ENCODE measurements around the gene AMZ1. TPM values are rescaled to one million over a fixed set of nuclear protein-coding genes. Genes with fewer than 3 reads are reported as not detected.
A peak's percentile ranks its signal among the peaks of the same experiment; 100 is the strongest.

Gene AMZ1
- total RNA-seq, 2 experiments from 2014 or later, result 0.14 TPM

- ChIA-PET POLR2A (no interaction called here), CTCF (interaction anchor here (0.6 kb wide), 1 partner anchor 65 kb away, joined by 3 read pairs; no protein-coding TSS in a partner anchor)
- no peaks in the 10 kb centered on the region for H3K27me3 Mint-ChIP-seq
- H3K4me3 Mint-ChIP-seq, result no peak overlapping the region
- H3K9me3 Mint-ChIP-seq (ENCODE audit: low read depth), result no peaks in the 10 kb centered on the region
- DNase-seq (no peak), ATAC-seq (no peak)
- H3K27ac Mint-ChIP-seq, result no peak overlapping the region
- intact Hi-C loops (cut with DNase I, micrococcal nuclease), result no loop called here
- no peaks in the 10 kb centered on the region for H3K4me1 Mint-ChIP-seq
- no peaks in the 10 kb centered on the region for H3K36me3 Mint-ChIP-seq (ENCODE audit: low read depth)
Measured at GRCh38 chr7:2655870-2656614, 32.0 kb upstream of the AMZ1 start.

GRCh38 chr7:2657208-2657607, 30.8 kb upstream of the AMZ1 start:
- DNase-seq (no peak), ATAC-seq (no peak)
- no peak overlapping the region for H3K4me3 Mint-ChIP-seq
- no peaks in the 10 kb centered on the region for H3K9me3 Mint-ChIP-seq (ENCODE audit: low read depth)
- POLR2A ChIA-PET, result no interaction called here
- no peaks in the 10 kb centered on the region for H3K27me3 Mint-ChIP-seq
- no peaks in the 10 kb centered on the region for H3K36me3 Mint-ChIP-seq (ENCODE audit: low read depth)
- H3K4me1 Mint-ChIP-seq, result no peaks in the 10 kb centered on the region
- intact Hi-C loops (cut with DNase I, micrococcal nuclease), result no loop called here
- H3K27ac Mint-ChIP-seq, result no peak overlapping the region
- CTCF ChIA-PET, result no interaction called here

GRCh38 chr7:2657920-2658671, 29.9 kb upstream of the AMZ1 start:
- H3K27ac Mint-ChIP-seq, result no peak overlapping the region
- no peaks in the 10 kb centered on the region for H3K9me3 Mint-ChIP-seq (ENCODE audit: low read depth)
- no peak overlapping the region for H3K4me3 Mint-ChIP-seq
- no peaks in the 10 kb centered on the region for H3K27me3 Mint-ChIP-seq
- CTCF ChIA-PET, result no interaction called here
- no peaks in the 10 kb centered on the region for H3K36me3 Mint-ChIP-seq (ENCODE audit: low read depth)
- DNase-seq, result no peak
- intact Hi-C loops (cut with DNase I, micrococcal nuclease), result no loop called here
- ATAC-seq, result no peak
- POLR2A ChIA-PET, result no interaction called here
- no peaks in the 10 kb centered on the region for H3K4me1 Mint-ChIP-seq

- Mint-ChIP-seq H3K27me3 (no peaks in the 10 kb centered on the region), H3K4me3 (no peak overlapping the region), H3K4me1 (no peaks in the 10 kb centered on the region), H3K36me3 (ENCODE audit: low read depth) (no peaks in the 10 kb centered on the region), H3K27ac (no peak overlapping the region), H3K9me3 (ENCODE audit: low read depth) (no peaks in the 10 kb centered on the region)
- ChIA-PET POLR2A (no interaction called here), CTCF (interaction anchor here (0.6 to 1.6 kb wide), 2 partner anchors 12 to 52 kb away, joined by 3 to 8 read pairs; no protein-coding TSS in a partner anchor)
- DNase-seq (no peak), ATAC-seq (no peak)
- intact Hi-C loops (cut with DNase I, micrococcal nuclease), result no loop called here
Measured at GRCh38 chr7:2658941-2659340, 29.1 kb upstream of the AMZ1 start.

GRCh38 chr7:2659556-2660358, 28.2 kb upstream of the AMZ1 start:
- no peaks in the 10 kb centered on the region for H3K36me3 Mint-ChIP-seq (ENCODE audit: low read depth)
- H3K9me3 Mint-ChIP-seq (ENCODE audit: low read depth), result no peaks in the 10 kb centered on the region
- ATAC-seq (no peak), DNase-seq (no peak)
- H3K4me3 Mint-ChIP-seq, result no peak overlapping the region
- no peaks in the 10 kb centered on the region for H3K4me1 Mint-ChIP-seq
- H3K27ac Mint-ChIP-seq, result no peak overlapping the region
- POLR2A ChIA-PET, result no interaction called here
- CTCF ChIA-PET, result interaction anchor here (0.6 to 1.6 kb wide), 2 partner anchors 11 to 70 kb away, joined by 4 to 8 read pairs; no protein-coding TSS in a partner anchor
- intact Hi-C loops (cut with DNase I, micrococcal nuclease), result no loop called here
- no peaks in the 10 kb centered on the region for H3K27me3 Mint-ChIP-seq

- Mint-ChIP-seq H3K9me3 (ENCODE audit: low read depth) (no peaks in the 10 kb centered on the region), H3K4me3 (no peak overlapping the region), H3K27ac (no peak overlapping the region), H3K36me3 (ENCODE audit: low read depth) (no peaks in the 10 kb centered on the region), H3K27me3 (peaks cover 2% of the 10 kb centered on the region), H3K4me1 (peaks cover 1% of the 10 kb centered on the region)
- POLR2A ChIA-PET, result no interaction called here
- DNase-seq (no peak), ATAC-seq (no peak)
- intact Hi-C loops (cut with DNase I, micrococcal nuclease), result no loop called here
- CTCF ChIA-PET, result interaction anchor here (0.6 to 1.6 kb wide), 2 partner anchors 11 to 69 kb away, joined by 4 to 8 read pairs; no protein-coding TSS in a partner anchor
Measured at GRCh38 chr7:2660359-2661095, 27.5 kb upstream of the AMZ1 start.

- ATAC-seq (no peak), DNase-seq (no peak)
- peaks cover 2% of the 10 kb centered on the region for H3K27me3 Mint-ChIP-seq
- POLR2A ChIA-PET, result no interaction called here
- intact Hi-C loops (cut with DNase I, micrococcal nuclease), result no loop called here
- CTCF ChIA-PET, result no interaction called here
- no peak overlapping the region for H3K4me3 Mint-ChIP-seq
- no peaks in the 10 kb centered on the region for H3K9me3 Mint-ChIP-seq (ENCODE audit: low read depth)
- no peak overlapping the region for H3K27ac Mint-ChIP-seq
- no peaks in the 10 kb centered on the region for H3K36me3 Mint-ChIP-seq (ENCODE audit: low read depth)
- H3K4me1 Mint-ChIP-seq, result peaks cover 1% of the 10 kb centered on the region
Measured at GRCh38 chr7:2661096-2661449, 26.9 kb upstream of the AMZ1 start.

GRCh38 chr7:2661602-2662272, 26.3 kb upstream of the AMZ1 start:
- Mint-ChIP-seq H3K27me3 (peaks cover 5% of the 10 kb centered on the region), H3K4me1 (peaks cover 1% of the 10 kb centered on the region), H3K9me3 (ENCODE audit: low read depth) (no peaks in the 10 kb centered on the region), H3K27ac (no peak overlapping the region), H3K4me3 (no peak overlapping the region), H3K36me3 (ENCODE audit: low read depth) (no peaks in the 10 kb centered on the region)
- ChIA-PET POLR2A (no interaction called here), CTCF (no interaction called here)
- no peak for ATAC-seq
- peak; percentile 24 for DNase-seq
- intact Hi-C loops (cut with DNase I, micrococcal nuclease), result no loop called here

- intact Hi-C loops (cut with DNase I, micrococcal nuclease), result no loop called here
- ChIA-PET CTCF (no interaction called here), POLR2A (no interaction called here)
- Mint-ChIP-seq H3K27ac (no peak overlapping the region), H3K36me3 (ENCODE audit: low read depth) (no peaks in the 10 kb centered on the region), H3K4me3 (no peak overlapping the region), H3K27me3 (peaks cover 8% of the 10 kb centered on the region), H3K4me1 (peaks cover 1% of the 10 kb centered on the region), H3K9me3 (ENCODE audit: low read depth) (no peaks in the 10 kb centered on the region)
- no peak for DNase-seq
- no peak for ATAC-seq
Measured at GRCh38 chr7:2662273-2663120, 25.5 kb upstream of the AMZ1 start.

GRCh38 chr7:2663121-2663886, 24.7 kb upstream of the AMZ1 start:
- intact Hi-C loops (cut with DNase I, micrococcal nuclease), result no loop called here
- peaks cover 1% of the 10 kb centered on the region for H3K4me1 Mint-ChIP-seq
- ChIA-PET CTCF (no interaction called here), POLR2A (no interaction called here)
- H3K27me3 Mint-ChIP-seq, result peaks cover 8% of the 10 kb centered on the region
- ATAC-seq (no peak), DNase-seq (no peak)
- H3K27ac Mint-ChIP-seq, result no peak overlapping the region
- no peaks in the 10 kb centered on the region for H3K36me3 Mint-ChIP-seq (ENCODE audit: low read depth)
- no peaks in the 10 kb centered on the region for H3K9me3 Mint-ChIP-seq (ENCODE audit: low read depth)
- no peak overlapping the region for H3K4me3 Mint-ChIP-seq

All from activated CD4-positive, alpha-beta T cell treated with anti-CD3 and anti-CD28 coated beads for 36 hours (primary cell).